Panc1 (cell line): ENCODE results near the gene TBC1D23. TPM values are rescaled to one million over a fixed set of nuclear protein-coding genes. Genes with fewer than 3 reads are reported as not detected.

Experiments
- ATAC-seq: fragments of 200-7000 bp; cut with Tn5 transposase; 2 replicates; pipeline ENCODE4 v1.9.1; 2020; ENCODE audit warnings: mild to moderate bottlenecking, moderate library complexity
- BruUV-seq: library from RNA; stranded (reverse); fragments of 400-500 nt; replicated peaks from 2 replicates; lab custom pipeline; 2021; lab: Mats Ljungman, UMichigan
- CTCF ChIA-PET: fragments of 300-600 bp; sonication (Branson Sonifier 250); formaldehyde crosslinking; loops from one replicate; lab custom pipeline; 2022; ENCODE audit warnings: antibody characterized with exemption; lab: Charles Lee
- POLR2A ChIA-PET: fragments of 300-600 bp; sonication (Branson Sonifier 250); formaldehyde crosslinking; loops from one replicate; lab custom pipeline; 2022; ENCODE audit warnings: antibody characterized with exemption; lab: Charles Lee
- DNase-seq: peaks from one replicate; pipeline ENCODE4 v3.0.0-alpha.2; 2010; ENCODE audit warnings: low read depth, low spot score
- H3K27ac ChIP-seq: 2 replicates; pipeline ENCODE4 v1.5.1; 2011; ENCODE audit warnings: mild to moderate bottlenecking, low read length, inconsistent platforms
- H3K27me3 ChIP-seq: fragments of 200-500 bp; sonication (Bioruptor generic); 2 replicates; pipeline ENCODE4 v1.6.0; 2014; ENCODE audit warnings: low read length, inconsistent platforms; ENCODE audit not compliant: control insufficient read depth, insufficient read depth
- H3K36me3 ChIP-seq: fragments of 200-500 bp; sonication (Bioruptor generic); 2 replicates; pipeline ENCODE4 v1.5.1; 2014; ENCODE audit warnings: inconsistent platforms, mild to moderate bottlenecking, low read length, moderate library complexity; ENCODE audit not compliant: control insufficient read depth, insufficient read depth
- H3K4me1 ChIP-seq: 2 replicates; pipeline ENCODE4 v1.5.1; 2011; ENCODE audit warnings: inconsistent platforms, mild to moderate bottlenecking, low read length, moderate library complexity; ENCODE audit not compliant: control insufficient read depth, insufficient read depth
- H3K4me3 ChIP-seq, 2 experiments: 2 replicates each; pipeline ENCODE4 v1.5.1; 2011 to 2012; ENCODE audit warnings: low read depth in 2 of 2, low read length in 2 of 2, mild to moderate bottlenecking in 2 of 2, inconsistent platforms in 1 of 2, moderate library complexity in 1 of 2
- H3K9me3 ChIP-seq: fragments of 200-500 bp; sonication (Bioruptor generic); 2 replicates; pipeline ENCODE4 v1.5.1; 2014; ENCODE audit warnings: low read depth, mild to moderate bottlenecking, inconsistent platforms, low read length, moderate library complexity; ENCODE audit not compliant: control insufficient read depth, insufficient read depth
- POLR2AphosphoS5 ChIP-seq: IDR thresholded peaks from 2 replicates; pipeline ENCODE4 v1.6.1; 2012; ENCODE audit warnings: mild to moderate bottlenecking, low read depth, low read length, moderate library complexity
- SIN3A ChIP-seq: IDR thresholded peaks from 2 replicates; pipeline ENCODE4 v1.6.1; 2012; ENCODE audit warnings: low read depth, mild to moderate bottlenecking, low read length, moderate library complexity, borderline replicate concordance; ENCODE audit not compliant: insufficient read depth
- TCF7L2 ChIP-seq: IDR thresholded peaks from 2 replicates; pipeline ENCODE4 v1.6.1; 2011; ENCODE audit warnings: mild to moderate bottlenecking, low read depth, low read length, inconsistent platforms
- in situ Hi-C: cut with HindIII; loops from 2 replicates; pipeline ENCODE4 v1.10.0; 2016; ENCODE audit warnings: low sequenced_read_pairs, low pct_unique_long_range_greater_than_20kb
- intact Hi-C: fragments of 100-400 bp; cut with micrococcal nuclease; formaldehyde crosslinking; loops from one replicate; pipeline ENCODE4 v1.10.0; 2022; ENCODE audit not compliant: unreplicated experiment
- total RNA-seq: library from RNA; stranded (reverse); gene quantifications from one replicate; pipeline ENCODE4 v1.2.1, GENCODE V29; 2021; ENCODE audit not compliant: unreplicated experiment
- TF ChIP-seq, protein P1 (sequence below): fragments of 450-650 bp; IDR thresholded peaks from 2 replicates; pipeline ENCODE4 v1.5.1; 2017; ENCODE audit warnings: mild to moderate bottlenecking
- TF ChIP-seq, protein P2 (sequence below), 2 experiments: IDR thresholded peaks; 2 replicates each; pipeline ENCODE4 v1.6.1; 2011 to 2012; ENCODE audit warnings: low read depth in 2 of 2, control low read depth in 1 of 2, low read length in 1 of 2, mild to moderate bottlenecking in 1 of 2, moderate library complexity in 1 of 2; ENCODE audit not compliant: insufficient read depth in 1 of 2

TBC1D23 gene
- total RNA-seq, 1 experiment from 2014 or later, result 39.4 TPM

DNA sequence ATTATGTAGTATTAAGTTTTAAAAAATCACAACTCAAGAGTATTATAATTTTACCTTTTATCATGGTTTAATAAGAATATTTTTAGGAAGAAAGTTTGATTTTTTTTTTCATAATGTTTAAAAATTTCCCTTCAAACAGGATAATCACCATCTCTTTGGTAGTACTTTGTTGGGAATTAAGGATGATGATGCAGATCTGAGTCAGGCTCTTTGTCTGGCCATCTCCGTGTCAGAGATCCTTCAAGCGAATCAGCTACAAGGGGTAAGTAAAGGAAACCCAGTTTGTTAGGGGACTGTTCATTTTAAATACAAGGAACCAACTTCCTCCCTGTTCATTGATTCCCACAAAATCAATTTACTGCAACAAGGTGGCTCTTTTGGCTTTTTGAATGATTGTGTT is 37.0 kb downstream of the TBC1D23 start:
- no peak overlapping the region for H3K4me3 ChIP-seq
- H3K9me3 ChIP-seq, result no peaks in the 10 kb centered on the region
- POLR2A ChIA-PET, result no interaction called here
- no TSS peak for BruUV-seq
- intact Hi-C loops (no loop called here), in situ Hi-C loops (no loop called here)
- CTCF ChIA-PET, result no interaction called here
- ATAC-seq (no peak), DNase-seq (no peak)
- TF ChIP-seq SIN3A (no peak), TCF7L2 (no peak), POLR2AphosphoS5 (no peak)
- TF ChIP-seq, protein P1, sequence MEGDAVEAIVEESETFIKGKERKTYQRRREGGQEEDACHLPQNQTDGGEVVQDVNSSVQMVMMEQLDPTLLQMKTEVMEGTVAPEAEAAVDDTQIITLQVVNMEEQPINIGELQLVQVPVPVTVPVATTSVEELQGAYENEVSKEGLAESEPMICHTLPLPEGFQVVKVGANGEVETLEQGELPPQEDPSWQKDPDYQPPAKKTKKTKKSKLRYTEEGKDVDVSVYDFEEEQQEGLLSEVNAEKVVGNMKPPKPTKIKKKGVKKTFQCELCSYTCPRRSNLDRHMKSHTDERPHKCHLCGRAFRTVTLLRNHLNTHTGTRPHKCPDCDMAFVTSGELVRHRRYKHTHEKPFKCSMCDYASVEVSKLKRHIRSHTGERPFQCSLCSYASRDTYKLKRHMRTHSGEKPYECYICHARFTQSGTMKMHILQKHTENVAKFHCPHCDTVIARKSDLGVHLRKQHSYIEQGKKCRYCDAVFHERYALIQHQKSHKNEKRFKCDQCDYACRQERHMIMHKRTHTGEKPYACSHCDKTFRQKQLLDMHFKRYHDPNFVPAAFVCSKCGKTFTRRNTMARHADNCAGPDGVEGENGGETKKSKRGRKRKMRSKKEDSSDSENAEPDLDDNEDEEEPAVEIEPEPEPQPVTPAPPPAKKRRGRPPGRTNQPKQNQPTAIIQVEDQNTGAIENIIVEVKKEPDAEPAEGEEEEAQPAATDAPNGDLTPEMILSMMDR, result no peak
- TF ChIP-seq, protein P2, sequence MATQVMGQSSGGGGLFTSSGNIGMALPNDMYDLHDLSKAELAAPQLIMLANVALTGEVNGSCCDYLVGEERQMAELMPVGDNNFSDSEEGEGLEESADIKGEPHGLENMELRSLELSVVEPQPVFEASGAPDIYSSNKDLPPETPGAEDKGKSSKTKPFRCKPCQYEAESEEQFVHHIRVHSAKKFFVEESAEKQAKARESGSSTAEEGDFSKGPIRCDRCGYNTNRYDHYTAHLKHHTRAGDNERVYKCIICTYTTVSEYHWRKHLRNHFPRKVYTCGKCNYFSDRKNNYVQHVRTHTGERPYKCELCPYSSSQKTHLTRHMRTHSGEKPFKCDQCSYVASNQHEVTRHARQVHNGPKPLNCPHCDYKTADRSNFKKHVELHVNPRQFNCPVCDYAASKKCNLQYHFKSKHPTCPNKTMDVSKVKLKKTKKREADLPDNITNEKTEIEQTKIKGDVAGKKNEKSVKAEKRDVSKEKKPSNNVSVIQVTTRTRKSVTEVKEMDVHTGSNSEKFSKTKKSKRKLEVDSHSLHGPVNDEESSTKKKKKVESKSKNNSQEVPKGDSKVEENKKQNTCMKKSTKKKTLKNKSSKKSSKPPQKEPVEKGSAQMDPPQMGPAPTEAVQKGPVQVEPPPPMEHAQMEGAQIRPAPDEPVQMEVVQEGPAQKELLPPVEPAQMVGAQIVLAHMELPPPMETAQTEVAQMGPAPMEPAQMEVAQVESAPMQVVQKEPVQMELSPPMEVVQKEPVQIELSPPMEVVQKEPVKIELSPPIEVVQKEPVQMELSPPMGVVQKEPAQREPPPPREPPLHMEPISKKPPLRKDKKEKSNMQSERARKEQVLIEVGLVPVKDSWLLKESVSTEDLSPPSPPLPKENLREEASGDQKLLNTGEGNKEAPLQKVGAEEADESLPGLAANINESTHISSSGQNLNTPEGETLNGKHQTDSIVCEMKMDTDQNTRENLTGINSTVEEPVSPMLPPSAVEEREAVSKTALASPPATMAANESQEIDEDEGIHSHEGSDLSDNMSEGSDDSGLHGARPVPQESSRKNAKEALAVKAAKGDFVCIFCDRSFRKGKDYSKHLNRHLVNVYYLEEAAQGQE (IDR thresholded peaks at IDR 0.05; ENCODE audit: insufficient read depth in 1 of 2, low read depth in 2 of 2, low read length in 1 of 2), result no peak
- no peaks in the 10 kb centered on the region for H3K27me3 ChIP-seq
- peaks cover 10% of the 10 kb centered on the region for H3K36me3 ChIP-seq
- H3K27ac ChIP-seq, result no peak overlapping the region
- no peaks in the 10 kb centered on the region for H3K4me1 ChIP-seq

DNA sequence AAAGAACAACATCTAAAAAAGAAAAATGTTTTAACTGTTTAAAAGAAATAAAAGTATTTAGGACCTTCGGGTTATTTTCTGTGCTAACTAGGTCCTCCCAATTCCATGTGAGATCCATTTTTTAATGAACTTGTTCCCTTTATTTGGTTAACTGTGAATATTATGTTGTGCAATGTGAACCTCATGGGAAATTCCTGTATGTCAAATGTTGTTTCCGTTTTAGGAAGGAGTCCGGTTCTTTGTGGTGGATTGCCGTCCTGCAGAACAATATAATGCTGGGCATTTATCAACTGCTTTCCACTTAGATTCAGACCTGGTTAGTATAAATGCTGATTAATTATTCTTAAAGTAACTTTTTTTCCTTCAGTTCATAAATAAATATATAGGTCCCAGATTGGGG is 38.2 kb downstream of the TBC1D23 start:
- intact Hi-C loops, result no loop called here
- no TSS peak for BruUV-seq
- DNase-seq (no peak), ATAC-seq (no peak)
- in situ Hi-C loops, result no loop called here
- H3K27me3 ChIP-seq, result no peaks in the 10 kb centered on the region
- peaks cover 10% of the 10 kb centered on the region for H3K36me3 ChIP-seq
- POLR2A ChIA-PET, result no interaction called here
- no peaks in the 10 kb centered on the region for H3K4me1 ChIP-seq
- no peak overlapping the region for H3K4me3 ChIP-seq
- H3K9me3 ChIP-seq, result no peaks in the 10 kb centered on the region
- TF ChIP-seq SIN3A, result no peak
- no peak for TF ChIP-seq TCF7L2
- TF ChIP-seq, protein P1, result no peak
- TF ChIP-seq, protein P2 (IDR thresholded peaks at IDR 0.05; ENCODE audit: insufficient read depth in 1 of 2, low read depth in 2 of 2, low read length in 1 of 2), result no peak
- TF ChIP-seq POLR2AphosphoS5, result no peak
- CTCF ChIA-PET, result interaction anchor here (0.5 kb wide), 1 partner anchor 164 kb away, joined by 3 read pairs; no protein-coding TSS in a partner anchor
- H3K27ac ChIP-seq, result no peak overlapping the region
